NCI-H2171 treated with DMSO at 0.1 percent for 48 hours (cell line): ENCODE data around the gene PEX11G.
"Not testable (repeated sequence)": the region's sequence is repeated elsewhere in the genome, so short reads cannot be mapped to it uniquely, and the experiment has no call there.

Experiments used
- DNase-seq: peaks from one replicate; lab custom pipeline; 2025; lab: John Stamatoyannopoulos, UW

PEX11G gene

DNA sequence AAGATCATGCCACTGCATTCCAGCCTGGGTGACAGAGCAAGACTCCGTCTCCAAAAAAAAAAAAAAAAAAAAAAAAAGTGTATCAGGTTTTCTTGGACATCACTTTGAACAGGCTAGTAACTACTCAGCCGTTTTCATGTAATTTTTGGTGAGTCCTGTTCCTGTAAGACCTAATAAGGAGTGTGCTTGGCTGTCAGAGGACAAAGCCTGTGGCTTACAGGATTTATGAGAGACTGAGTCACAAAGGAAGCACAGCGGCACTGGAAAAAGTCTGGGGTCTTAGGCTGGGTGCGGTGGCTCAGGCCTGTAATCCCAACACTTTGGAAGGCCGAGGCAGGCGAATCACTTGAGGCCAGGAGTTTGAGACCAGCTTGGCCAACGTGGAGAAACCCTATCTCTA, 55.4 kb downstream of the PEX11G start:
- not testable (repeated sequence) for DNase-seq

DNA sequence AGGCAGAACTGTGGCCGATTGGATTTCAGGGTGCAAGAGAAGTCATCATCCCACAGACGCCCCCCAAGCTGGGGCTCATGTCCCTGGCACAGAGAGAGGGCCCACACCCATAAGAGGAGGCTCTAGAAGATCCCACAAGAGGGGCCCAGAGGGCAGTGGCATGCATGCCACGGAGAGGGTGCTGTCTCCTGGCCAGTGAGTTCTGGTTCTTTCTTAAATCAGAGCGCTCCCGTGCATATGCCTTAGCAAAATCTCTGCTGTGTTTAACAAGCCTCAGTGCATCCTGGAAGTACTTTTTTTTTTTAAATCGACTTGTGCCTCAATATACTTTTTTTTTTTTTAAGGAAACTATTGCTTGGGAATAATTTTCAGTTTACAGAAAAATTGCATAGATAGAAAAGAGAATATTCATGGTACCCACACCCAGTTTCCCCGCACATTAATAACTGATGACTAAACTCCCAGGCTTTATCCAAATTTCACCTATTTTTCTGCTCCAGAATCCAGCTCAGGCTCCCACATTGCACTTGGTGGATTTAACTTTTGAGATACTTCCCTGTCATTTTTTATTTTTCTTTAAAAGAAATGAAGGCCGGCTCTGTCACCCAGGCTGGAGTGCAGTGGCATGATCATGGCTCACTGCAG, 59.1 kb downstream of the PEX11G start:
- DNase-seq = no peak

- DNase-seq = no peak
Observed at GRCh38 chr19:7428651-7429113, 60.2 kb downstream of the PEX11G start.

DNA sequence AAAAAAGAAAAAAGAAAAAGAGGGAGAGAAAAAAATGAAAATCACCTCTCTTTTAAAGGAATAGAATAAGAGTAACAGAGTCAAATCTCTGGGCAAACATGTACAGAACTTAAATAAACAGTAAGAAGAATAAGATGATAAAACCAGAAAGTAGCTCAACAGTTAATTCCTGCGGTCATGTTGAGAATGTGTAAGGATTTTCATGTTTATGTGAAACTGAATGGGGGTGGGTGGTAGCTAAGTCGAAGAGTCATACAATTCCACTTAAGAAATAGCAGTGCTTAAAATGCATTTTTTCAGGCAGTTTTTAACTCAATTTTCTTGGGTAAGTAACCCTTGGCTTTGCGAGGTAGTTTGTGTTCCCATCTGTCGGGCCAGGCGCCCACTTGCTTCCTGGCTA, 60.9 kb downstream of the PEX11G start:
- no peak for DNase-seq

DNA sequence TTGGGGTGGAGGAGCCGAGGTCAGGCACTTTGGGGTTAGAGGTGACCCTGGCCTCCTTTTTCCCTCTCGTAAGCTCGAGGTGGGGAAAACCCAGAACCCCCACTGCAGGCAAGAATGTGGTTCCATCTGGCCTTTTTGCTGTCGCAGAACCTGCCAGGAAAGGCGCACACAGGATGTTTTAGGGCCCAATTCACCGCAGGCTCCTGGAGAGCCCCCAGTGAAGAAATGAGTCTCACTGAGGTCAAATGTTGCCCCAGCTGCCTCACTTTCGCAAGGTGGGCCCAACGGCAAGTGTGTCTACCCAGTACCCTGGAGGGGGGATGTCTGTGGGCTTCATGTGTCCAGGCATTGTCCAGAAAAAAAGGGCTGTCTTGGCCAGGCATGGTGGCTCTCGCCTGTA, 61.8 kb downstream of the PEX11G start:
- no peak for DNase-seq
